ENCODE data around the gene CDCA8.

Gene CDCA8

DNA sequence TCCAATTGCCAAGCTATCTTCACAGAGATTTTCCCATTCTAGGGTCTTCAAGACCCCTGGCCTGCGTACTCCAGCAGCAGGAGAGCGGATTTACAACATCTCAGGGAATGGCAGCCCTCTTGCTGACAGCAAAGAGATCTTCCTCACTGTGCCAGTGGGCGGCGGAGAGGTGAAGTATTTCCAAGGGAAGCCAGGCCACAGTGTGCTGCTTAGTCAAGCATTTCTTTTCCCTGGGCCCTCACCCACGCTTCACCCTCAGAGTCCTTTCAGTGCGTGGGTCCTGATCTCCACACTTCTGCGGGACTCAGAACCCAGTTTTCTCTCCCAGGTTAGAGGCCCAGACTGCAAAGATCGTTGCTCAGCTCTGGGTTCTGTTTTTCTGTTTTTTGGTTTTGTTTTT lies 13.1 kb downstream of the CDCA8 start:
- no peak for TF ChIP-seq POU2F2 (IDR thresholded peaks at IDR 0.05; ENCODE audit: low read depth, low read length)
- TF ChIP-seq PAX5 (IDR thresholded peaks at IDR 0.05; ENCODE audit: insufficient read depth, low read length, severe bottlenecking) = no peak
- no peak for TF ChIP-seq POLR2AphosphoS5 (IDR thresholded peaks at IDR 0.05; ENCODE audit: low read depth, low read length)
- TF ChIP-seq POLR2A (IDR thresholded peaks at IDR 0.05; ENCODE audit: low read depth, low read length) = no peak
- TF ChIP-seq SPI1 (IDR thresholded peaks at IDR 0.05; ENCODE audit: low read depth, low read length) = no peak
- TF ChIP-seq TAF1 (IDR thresholded peaks at IDR 0.05; ENCODE audit: low read depth, low read length) = no peak
- DNase-seq (ENCODE audit: insufficient read length, low spot score) (no peak), FAIRE-seq (no peak)

DNA sequence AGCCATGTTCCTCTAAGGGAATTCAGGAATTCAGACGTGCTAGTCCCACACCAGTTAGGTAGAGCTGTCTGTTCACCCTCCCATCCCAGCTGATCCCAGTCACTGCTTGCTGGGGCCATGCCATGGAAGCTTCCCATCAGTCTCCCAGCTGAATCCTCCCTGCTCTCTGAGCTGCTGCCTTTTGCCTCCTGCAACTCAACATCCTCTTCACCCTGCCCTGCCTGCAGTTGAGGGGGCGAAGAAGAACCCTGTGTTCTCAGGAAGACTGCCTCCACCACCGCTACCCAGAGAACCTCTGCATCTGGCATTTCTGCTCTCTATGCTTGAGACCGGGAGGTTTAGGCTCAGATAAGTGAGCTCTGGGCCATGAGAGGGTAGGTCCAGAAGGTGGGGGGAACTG lies 16.2 kb downstream of the CDCA8 start:
- TF ChIP-seq TAF1 (IDR thresholded peaks at IDR 0.05; ENCODE audit: low read depth, low read length) = no peak
- TF ChIP-seq SPI1 (IDR thresholded peaks at IDR 0.05; ENCODE audit: low read depth, low read length) = no peak
- TF ChIP-seq PAX5 (IDR thresholded peaks at IDR 0.05; ENCODE audit: insufficient read depth, low read length, severe bottlenecking) = no peak
- no peak for TF ChIP-seq POLR2A (IDR thresholded peaks at IDR 0.05; ENCODE audit: low read depth, low read length)
- TF ChIP-seq POLR2AphosphoS5 (IDR thresholded peaks at IDR 0.05; ENCODE audit: low read depth, low read length) = no peak
- no peak for TF ChIP-seq POU2F2 (IDR thresholded peaks at IDR 0.05; ENCODE audit: low read depth, low read length)
- DNase-seq (ENCODE audit: insufficient read length, low spot score) (no peak), FAIRE-seq (no peak)

DNA sequence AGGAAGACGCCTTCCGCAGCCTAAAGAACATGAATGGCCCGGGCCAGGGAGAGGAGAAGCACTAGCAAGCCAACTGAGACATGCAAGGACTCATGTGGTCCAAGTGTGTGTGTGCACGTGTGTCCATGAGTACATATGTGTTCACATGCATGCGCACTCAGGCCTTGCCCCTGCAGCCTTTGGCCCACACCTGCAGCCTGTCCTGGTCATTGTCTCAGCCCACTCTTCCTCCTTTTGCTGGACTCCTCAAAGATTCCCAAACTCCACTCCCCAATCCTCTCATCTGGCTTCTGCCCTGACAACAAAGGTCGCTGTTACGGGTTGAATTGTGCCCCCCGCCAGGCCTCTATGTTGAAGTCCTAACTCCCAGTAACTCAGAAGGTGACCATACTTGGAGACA lies 21.9 kb downstream of the CDCA8 start:
- no peak for DNase-seq (ENCODE audit: insufficient read length, low spot score)
- TF ChIP-seq SPI1 (IDR thresholded peaks at IDR 0.05; ENCODE audit: low read depth, low read length) (no peak), POLR2AphosphoS5 (IDR thresholded peaks at IDR 0.05; ENCODE audit: low read depth, low read length) (no peak), POU2F2 (IDR thresholded peaks at IDR 0.05; ENCODE audit: low read depth, low read length) (no peak), TAF1 (IDR thresholded peaks at IDR 0.05; ENCODE audit: low read depth, low read length) (no peak), POLR2A (IDR thresholded peaks at IDR 0.05; ENCODE audit: low read depth, low read length) (no peak), PAX5 (IDR thresholded peaks at IDR 0.05; ENCODE audit: insufficient read depth, low read length, severe bottlenecking) (no peak)
- no peak for FAIRE-seq

DNA sequence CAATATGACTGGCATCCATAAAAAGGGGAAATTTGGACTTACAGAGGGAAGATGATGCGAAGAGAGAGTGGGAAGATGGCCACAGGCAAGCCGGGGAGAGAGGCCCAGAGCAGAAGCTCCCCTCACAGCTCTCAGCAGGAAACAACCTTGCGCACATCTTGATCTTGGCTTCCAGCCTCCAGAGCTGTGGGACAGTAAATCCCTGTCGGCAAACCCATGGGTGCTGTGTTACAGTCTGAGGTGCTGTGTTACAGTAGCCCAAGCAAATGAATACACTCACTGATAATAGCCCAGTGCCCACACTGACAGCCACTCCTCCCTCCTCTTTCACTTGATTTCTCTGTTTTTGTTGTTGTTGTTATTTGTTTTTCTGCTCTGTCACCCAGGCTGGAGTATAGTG lies 22.4 kb downstream of the CDCA8 start:
- no peak for FAIRE-seq
- no peak for DNase-seq (ENCODE audit: insufficient read length, low spot score)
- TF ChIP-seq TAF1 (IDR thresholded peaks at IDR 0.05; ENCODE audit: low read depth, low read length) = no peak
- no peak for TF ChIP-seq SPI1 (IDR thresholded peaks at IDR 0.05; ENCODE audit: low read depth, low read length)
- TF ChIP-seq POLR2AphosphoS5 (IDR thresholded peaks at IDR 0.05; ENCODE audit: low read depth, low read length) = no peak
- TF ChIP-seq POU2F2 (IDR thresholded peaks at IDR 0.05; ENCODE audit: low read depth, low read length) = no peak
- no peak for TF ChIP-seq POLR2A (IDR thresholded peaks at IDR 0.05; ENCODE audit: low read depth, low read length)
- TF ChIP-seq PAX5 (IDR thresholded peaks at IDR 0.05; ENCODE audit: insufficient read depth, low read length, severe bottlenecking) = no peak

DNA sequence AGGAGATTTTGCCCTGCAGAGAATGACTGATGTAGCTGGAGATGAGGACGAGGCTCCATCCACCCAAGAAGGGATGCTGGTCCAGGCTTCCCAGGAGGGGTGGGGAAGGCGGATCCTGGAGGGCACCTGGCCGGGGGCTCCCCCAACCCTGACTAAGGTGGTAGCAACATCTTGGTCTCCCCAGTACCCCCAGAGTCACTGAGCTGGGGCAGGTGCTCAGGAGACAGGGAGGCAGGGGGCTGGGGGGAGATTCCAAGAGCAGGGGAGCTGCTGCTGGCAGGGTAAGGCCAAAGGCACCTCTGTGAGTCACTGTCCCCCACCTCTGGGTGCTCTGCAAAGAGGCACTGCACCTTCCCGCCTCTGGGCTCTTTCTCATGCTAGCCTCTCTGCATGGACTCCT lies 24.0 kb downstream of the CDCA8 start:
- no peak for DNase-seq (ENCODE audit: insufficient read length, low spot score)
- TF ChIP-seq POLR2AphosphoS5 (IDR thresholded peaks at IDR 0.05; ENCODE audit: low read depth, low read length) = no peak
- no peak for TF ChIP-seq PAX5 (IDR thresholded peaks at IDR 0.05; ENCODE audit: insufficient read depth, low read length, severe bottlenecking)
- TF ChIP-seq SPI1 (IDR thresholded peaks at IDR 0.05; ENCODE audit: low read depth, low read length) = no peak
- no peak for TF ChIP-seq POLR2A (IDR thresholded peaks at IDR 0.05; ENCODE audit: low read depth, low read length)
- TF ChIP-seq POU2F2 (IDR thresholded peaks at IDR 0.05; ENCODE audit: low read depth, low read length) = no peak
- no peak for TF ChIP-seq TAF1 (IDR thresholded peaks at IDR 0.05; ENCODE audit: low read depth, low read length)
- FAIRE-seq = no peak

DNA sequence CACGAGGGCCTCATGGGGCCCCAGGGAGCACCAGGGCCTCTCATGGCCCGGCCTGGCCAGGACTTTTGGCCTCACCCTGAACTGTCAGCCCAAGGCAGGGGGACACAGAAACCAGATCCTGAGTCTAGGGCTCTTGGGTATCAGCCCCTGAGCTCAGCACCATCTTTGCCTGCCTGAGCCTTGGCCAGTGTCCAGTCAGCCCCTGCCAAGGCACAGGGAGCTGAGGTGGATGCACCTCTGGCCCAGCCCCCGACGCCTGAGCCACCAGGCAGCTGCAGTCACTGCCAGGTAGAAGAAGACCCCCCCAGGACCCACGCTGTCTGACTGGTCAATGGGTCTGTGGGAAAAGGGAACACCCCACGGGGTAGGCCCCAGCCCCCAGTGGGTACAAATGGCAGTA lies 25.3 kb downstream of the CDCA8 start:
- FAIRE-seq (no peak), DNase-seq (ENCODE audit: insufficient read length, low spot score) (no peak)
- TF ChIP-seq SPI1 (IDR thresholded peaks at IDR 0.05; ENCODE audit: low read depth, low read length) (no peak), PAX5 (IDR thresholded peaks at IDR 0.05; ENCODE audit: insufficient read depth, low read length, severe bottlenecking) (no peak), POLR2A (IDR thresholded peaks at IDR 0.05; ENCODE audit: low read depth, low read length) (no peak), POU2F2 (IDR thresholded peaks at IDR 0.05; ENCODE audit: low read depth, low read length) (no peak), POLR2AphosphoS5 (IDR thresholded peaks at IDR 0.05; ENCODE audit: low read depth, low read length) (no peak), TAF1 (IDR thresholded peaks at IDR 0.05; ENCODE audit: low read depth, low read length) (no peak)

DNA sequence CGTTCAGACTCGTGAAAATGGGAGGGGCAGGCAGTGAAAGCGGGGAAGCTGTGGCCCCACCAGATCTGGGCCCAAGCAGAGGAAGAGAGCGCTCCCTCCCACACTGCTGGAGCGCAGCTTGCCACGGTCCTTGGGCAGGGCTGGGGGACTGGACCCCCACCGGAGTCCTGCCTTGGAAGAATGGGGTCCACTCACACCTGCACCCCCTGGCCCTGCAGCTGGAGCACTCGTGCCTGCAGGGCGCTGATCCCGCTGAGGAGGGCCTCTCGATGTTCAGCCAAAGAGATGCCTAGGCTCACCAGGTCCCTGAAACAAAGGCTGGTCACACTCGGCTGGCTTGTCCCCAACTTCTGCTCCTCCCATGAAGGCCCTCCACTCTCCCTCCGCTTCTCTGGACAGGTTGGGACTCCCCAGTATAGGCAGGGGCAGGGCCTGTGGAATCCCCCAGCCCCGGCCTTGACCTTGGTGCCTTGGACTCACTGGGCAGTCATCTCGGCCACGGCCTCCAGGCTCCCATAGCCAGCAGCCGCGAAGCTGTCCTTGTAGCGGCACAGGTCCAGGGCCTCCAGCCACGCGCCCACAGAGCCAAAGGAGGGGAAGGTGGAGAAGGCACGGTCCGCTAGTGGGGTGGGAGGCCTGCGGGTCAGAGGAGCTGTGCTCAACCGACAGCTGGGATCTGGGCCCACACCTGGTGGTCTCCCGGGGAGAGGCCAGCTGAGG lies 26.0 kb downstream of the CDCA8 start:
- DNase-seq (ENCODE audit: insufficient read length, low spot score) (no peak), FAIRE-seq (no peak)
- TF ChIP-seq POLR2AphosphoS5 (IDR thresholded peaks at IDR 0.05; ENCODE audit: low read depth, low read length) = no peak
- no peak for TF ChIP-seq POU2F2 (IDR thresholded peaks at IDR 0.05; ENCODE audit: low read depth, low read length)
- no peak for TF ChIP-seq TAF1 (IDR thresholded peaks at IDR 0.05; ENCODE audit: low read depth, low read length)

DNA sequence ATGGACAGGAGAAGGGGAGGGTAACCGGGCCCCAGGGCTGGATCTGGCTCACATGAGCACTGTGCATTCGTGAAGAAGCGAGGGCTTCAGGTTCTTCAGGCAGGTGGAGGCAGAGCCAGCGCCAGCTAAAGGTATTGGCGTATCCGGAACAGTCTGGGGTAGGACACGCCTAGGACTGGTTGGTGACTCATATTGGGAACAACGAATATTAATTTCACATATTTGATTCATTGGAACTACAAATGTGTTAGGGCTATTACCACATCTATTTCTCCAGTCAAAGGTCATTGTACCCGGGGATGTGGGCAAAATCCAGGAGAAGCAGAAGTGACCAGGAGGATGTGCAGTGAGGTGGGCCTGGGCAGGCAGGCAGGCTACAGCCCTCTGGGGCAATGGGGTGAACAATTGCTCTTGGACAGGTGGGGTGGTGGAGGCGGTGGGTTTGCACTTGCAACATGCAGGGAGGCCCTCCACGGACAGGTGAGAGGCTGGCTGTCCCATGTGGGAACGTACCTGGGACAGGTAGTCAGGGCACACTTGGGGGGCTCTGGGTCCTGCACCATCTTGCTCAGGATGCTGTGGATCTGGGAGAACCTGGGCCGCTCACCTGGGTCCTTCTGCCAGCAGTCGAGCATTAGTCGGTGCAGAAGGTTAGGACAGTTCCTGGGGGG lies 26.7 kb downstream of the CDCA8 start:
- FAIRE-seq = no peak

DNA sequence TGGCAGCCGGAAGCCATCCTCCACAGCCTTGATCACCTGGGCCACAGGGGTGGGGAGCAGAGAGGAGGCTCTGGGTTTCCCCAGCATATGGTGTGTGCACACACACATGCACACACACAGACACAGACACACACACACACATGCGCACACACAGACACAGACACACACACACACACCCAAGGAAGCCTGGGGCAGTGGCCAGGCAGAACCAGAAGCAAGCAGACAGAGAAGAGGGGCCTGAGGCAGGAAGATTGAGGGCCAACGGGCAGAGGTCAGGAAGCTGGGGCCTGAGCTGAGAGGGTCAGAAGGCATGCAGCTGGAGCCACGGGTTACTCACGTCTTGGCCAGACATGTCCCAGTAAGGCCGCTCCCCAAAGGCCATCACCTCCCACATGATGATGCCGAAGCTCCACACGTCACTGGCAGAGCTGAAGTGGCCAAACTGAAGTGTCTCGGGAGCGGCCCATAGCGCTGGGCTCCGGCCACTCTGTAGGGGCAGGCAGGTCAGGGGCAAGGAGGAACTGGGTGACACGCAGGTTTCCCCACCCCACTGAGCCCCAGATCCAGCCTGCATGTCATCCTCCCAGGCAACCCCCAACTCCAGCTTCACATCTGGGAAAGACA lies 27.4 kb downstream of the CDCA8 start:
- DNase-seq (ENCODE audit: insufficient read length, low spot score) = no peak
- TF ChIP-seq SPI1 (IDR thresholded peaks at IDR 0.05; ENCODE audit: low read depth, low read length) = no peak
- TF ChIP-seq TAF1 (IDR thresholded peaks at IDR 0.05; ENCODE audit: low read depth, low read length) = no peak
- no peak for TF ChIP-seq POLR2A (IDR thresholded peaks at IDR 0.05; ENCODE audit: low read depth, low read length)
- no peak for TF ChIP-seq PAX5 (IDR thresholded peaks at IDR 0.05; ENCODE audit: insufficient read depth, low read length, severe bottlenecking)
- no peak for FAIRE-seq

More for the DNA sequence above, 26.7 kb downstream of the CDCA8 start:
- TF ChIP-seq POLR2AphosphoS5 (IDR thresholded peaks at IDR 0.05; ENCODE audit: low read depth, low read length) (no peak), PAX5 (IDR thresholded peaks at IDR 0.05; ENCODE audit: insufficient read depth, low read length, severe bottlenecking) (no peak), POU2F2 (IDR thresholded peaks at IDR 0.05; ENCODE audit: low read depth, low read length) (no peak), TAF1 (IDR thresholded peaks at IDR 0.05; ENCODE audit: low read depth, low read length) (no peak), POLR2A (IDR thresholded peaks at IDR 0.05; ENCODE audit: low read depth, low read length) (no peak), SPI1 (IDR thresholded peaks at IDR 0.05; ENCODE audit: low read depth, low read length) (no peak)
- no peak for DNase-seq (ENCODE audit: insufficient read length, low spot score)

All from GM12891 (cell line).